HG03139 (cell line): Measurements from ENCODE around the gene TENM3.

Source experiments
- ATAC-seq: cut with Tn5 transposase; IDR thresholded peaks from one replicate; pipeline ENCODE4 v1.9.1; 2021; ENCODE audit not compliant: unreplicated experiment

Gene TENM3

GRCh38 chr4:182649698-182650477, 406.7 kb downstream of the TENM3 start:
- ATAC-seq: no peak

DNA sequence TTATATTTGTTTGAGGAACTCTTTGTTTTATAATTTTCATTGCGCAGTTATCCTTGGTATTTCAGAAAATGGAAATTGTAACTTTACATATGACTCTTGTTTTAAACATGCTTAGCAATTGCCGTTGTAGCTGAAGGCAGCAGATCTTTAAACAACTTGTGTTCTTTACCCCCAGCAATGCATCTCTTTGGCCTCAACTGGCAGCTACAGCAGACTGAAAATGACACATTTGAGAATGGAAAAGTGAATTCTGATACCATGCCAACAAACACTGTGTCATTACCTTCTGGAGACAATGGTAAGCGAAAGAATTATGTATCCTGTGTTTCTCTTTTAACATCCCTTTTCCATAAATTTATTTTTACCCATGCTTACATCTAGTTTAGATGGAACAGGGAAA, 410.4 kb downstream of the TENM3 start:
- no peak for ATAC-seq

GRCh38 chr4:182655340-182655739, 412.1 kb downstream of the TENM3 start:
- no peak for ATAC-seq

DNA sequence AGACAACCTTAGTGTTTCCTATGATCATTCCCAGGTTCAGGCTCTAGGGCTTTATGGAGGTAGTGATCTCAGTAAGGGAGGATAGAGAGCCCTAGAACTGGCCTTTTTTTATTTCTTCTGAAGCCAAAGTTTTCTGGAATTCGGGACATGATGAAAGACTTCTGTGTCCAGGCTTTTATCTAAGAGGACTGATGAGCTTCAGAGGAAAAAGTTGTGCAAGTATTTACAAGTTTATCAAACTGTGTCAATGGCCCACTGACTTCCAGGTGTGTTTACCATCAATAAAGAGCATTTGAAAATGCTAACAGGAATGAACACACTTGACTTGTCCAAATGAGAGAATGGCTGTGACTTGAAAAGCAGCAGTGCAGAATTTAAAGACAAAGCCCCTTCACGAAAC, 419.3 kb downstream of the TENM3 start:
- no peak for ATAC-seq

DNA sequence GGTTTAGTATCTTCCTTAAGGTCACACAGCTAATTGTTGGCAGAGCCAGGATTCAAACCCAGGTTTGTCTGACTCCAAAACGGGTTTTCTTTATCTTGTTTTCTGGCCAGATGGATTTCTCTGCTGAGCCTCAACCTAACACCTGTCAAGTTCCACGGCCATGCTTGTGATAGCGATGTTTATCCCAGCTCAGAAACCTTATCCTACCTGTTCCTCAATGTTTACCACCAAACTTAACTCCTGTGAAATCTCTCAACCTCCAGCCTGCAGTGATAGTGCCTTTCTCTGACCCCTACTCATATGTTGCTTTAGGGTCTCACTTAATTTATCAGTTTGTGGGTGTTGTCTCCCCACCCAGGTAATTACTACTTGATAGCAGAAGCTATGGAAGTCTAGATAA, 428.0 kb downstream of the TENM3 start:
- ATAC-seq: no peak

GRCh38 chr4:182671749-182672148, 428.5 kb downstream of the TENM3 start:
- no peak for ATAC-seq

- ATAC-seq: no peak
These were observed 435.4 kb downstream of the TENM3 start for GRCh38 chr4:182678590-182678989.

GRCh38 chr4:182679533-182679932, 436.3 kb downstream of the TENM3 start:
- ATAC-seq: no peak

GRCh38 chr4:182680234-182680653, 437.0 kb downstream of the TENM3 start:
- ATAC-seq: no peak

- ATAC-seq: no peak
These were observed 440.5 kb downstream of the TENM3 start for GRCh38 chr4:182683661-182684060.

GRCh38 chr4:182684796-182685195, 441.6 kb downstream of the TENM3 start:
- no peak for ATAC-seq

GRCh38 chr4:182688081-182688480, 444.9 kb downstream of the TENM3 start:
- ATAC-seq: no peak

DNA sequence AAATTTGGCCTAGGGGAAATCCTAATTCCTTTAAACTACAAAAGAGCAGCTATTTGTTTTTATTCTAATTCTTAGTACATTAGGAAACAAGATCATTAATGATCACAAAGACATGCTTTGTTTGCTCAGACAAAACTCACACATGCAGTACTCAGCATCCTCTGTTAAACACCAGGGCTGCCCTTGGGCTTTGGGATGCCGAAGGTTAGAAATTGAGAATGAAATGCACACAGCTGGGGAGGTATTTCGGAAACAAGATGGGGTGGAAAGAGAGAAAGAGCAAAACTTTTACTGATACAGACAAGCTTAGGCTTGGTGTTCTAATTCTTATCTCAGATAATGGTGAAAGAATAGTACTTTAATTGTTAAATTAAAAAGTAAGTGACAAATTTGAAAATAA, 451.3 kb downstream of the TENM3 start:
- no peak for ATAC-seq

DNA sequence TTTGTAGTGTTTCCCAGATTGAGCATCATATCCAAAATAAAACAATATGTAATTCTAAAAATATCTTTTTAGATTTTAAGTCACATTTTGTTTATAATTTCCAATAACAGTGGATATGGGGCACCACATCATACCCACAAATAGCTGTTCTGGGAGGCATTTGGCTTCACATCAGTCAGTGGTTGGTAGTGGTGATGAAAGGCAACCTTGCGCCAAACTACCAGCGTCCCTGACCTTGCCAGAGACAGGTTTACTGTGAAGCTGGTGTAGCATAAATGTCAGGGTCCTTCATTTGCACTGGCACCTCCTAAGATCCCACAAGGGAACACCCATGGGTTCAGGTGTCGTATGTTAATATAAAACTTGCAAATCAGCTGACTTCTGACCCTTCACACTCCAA, 451.8 kb downstream of the TENM3 start:
- ATAC-seq: no peak

- ATAC-seq: no peak
These were observed 452.6 kb downstream of the TENM3 start for GRCh38 chr4:182695842-182696241.

GRCh38 chr4:182697094-182697493, 453.9 kb downstream of the TENM3 start:
- ATAC-seq: no peak

DNA sequence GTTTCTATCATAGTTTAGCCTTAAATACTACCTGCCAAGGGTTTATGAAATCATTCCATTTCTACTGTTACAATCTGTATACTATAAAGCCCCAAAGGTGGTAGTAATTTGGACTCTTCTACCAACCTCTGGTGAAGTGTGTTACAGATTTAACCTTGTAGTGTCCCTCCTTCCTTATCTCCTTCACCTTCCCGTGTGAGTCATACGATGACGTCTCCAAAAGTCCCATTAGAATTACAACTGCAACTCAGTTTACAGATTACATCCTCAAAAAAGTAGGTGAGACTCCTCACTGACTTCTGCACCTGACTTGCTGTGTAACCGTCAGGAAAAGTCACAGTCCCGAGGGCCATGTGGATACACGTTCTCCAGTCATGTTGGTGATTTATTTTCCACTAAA, 455.0 kb downstream of the TENM3 start:
- ATAC-seq: no peak

DNA sequence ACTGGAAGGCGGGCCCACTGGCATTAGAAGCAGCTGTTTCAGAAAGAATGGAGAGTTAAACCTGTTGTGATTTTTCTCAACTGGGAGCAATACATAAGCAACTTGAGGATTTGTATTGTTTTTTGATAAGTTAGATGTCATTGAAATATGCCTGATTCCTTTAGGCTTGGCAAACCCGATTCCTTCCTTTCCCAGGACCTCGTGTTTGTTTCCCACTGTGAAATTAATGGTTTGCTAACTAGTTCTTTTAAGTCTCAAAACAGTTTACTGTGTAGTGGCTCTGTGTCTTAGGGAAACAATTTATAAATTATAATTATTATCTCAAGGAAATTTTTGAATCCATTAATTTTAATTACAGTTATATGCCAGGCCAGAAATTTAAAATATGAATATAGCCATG, 456.0 kb downstream of the TENM3 start:
- no peak for ATAC-seq

- ATAC-seq: no peak
These were observed 456.6 kb downstream of the TENM3 start for GRCh38 chr4:182699795-182700194.

DNA sequence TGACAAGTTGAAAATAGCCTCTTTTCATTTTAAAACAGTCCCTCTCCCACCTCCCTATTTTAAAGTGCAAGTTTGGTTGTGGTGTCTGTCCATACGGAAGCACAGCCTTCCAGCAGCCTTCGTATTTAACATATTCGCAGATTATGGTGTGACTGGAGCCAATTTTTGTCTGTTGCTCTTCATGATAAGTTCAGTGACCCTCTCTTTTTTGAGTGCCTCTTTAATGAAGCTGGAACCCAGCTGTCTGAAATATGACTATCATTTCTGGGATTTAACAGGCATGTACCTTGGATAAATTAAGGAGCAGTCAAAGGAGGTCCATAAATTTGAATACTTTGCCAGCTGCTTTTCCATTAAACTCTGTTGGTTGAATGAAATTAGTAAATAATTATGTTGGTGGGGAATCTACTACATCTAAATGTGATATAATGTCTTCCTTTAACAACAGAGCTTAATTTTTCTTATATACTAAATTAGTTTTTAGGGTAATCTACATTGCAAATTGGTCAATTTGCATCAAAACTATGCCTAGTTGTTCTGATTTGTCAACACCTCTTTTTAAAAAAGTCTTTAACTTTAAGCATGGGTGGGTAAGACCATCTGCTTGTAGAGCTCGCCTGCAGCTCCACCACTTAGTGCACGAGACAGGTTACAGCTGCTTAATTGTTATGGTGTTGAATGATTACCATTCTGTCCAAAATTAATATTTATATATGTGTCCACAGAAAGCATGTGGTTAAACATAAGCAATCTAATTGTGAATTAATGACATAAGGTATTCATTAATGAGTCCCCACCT, 457.4 kb downstream of the TENM3 start:
- ATAC-seq: no peak

GRCh38 chr4:182704077-182704476, 460.9 kb downstream of the TENM3 start:
- ATAC-seq: no peak

- no peak for ATAC-seq
These were observed 461.7 kb downstream of the TENM3 start for GRCh38 chr4:182704948-182705347.
